ENCODE data around the gene PSMF1.

- TF ChIP-seq CTCF (IDR thresholded peaks at IDR 0.05) (no peak), POLR2AphosphoS5 (IDR thresholded peaks at IDR 0.05) (no peak), POLR2A (IDR thresholded peaks at IDR 0.05) (no peak)
These were observed 64.8 kb downstream of the PSMF1 start for GRCh38 chr20:1183153-1183552.

Data from stomach (tissue), 4 donors.